ENCODE results near the gene ANKFY1. TPM values are rescaled to one million over a fixed set of nuclear protein-coding genes. Genes with fewer than 3 reads are reported as not detected.

ANKFY1 gene
- total RNA-seq, 3 donors from 2014 or later: 36.3 to 44.2 (median 42.1) TPM

GRCh38 chr17:4184811-4185210 lies 79.0 kb downstream of the ANKFY1 start:
- Histone ChIP-seq H3K27me3 (no peaks in the 10 kb centered on the region), H3K36me3 (no peaks in the 10 kb centered on the region), H3K4me1 (no peaks in the 10 kb centered on the region), H3K4me3 (no peak overlapping the region), H3K27ac (no peak overlapping the region), H3K9me3 (no peaks in the 10 kb centered on the region)
- intact Hi-C loops (cut with DNase I; ENCODE audit: low total_unique reads): no loop called here
- no peak for TF ChIP-seq CTCF (IDR thresholded peaks at IDR 0.05)
- no peak for TF ChIP-seq POLR2AphosphoS5 (IDR thresholded peaks at IDR 0.05)
- no peak for TF ChIP-seq POLR2A (IDR thresholded peaks at IDR 0.05)
- DNase-seq (ENCODE audit: low spot score in 2 of 2): no peak

- no peak overlapping the region for H3K4me3 ChIP-seq
- H3K4me1 ChIP-seq: no peaks in the 10 kb centered on the region
- no peak overlapping the region for H3K27ac ChIP-seq
- peaks cover 7% of the 10 kb centered on the region for H3K36me3 ChIP-seq
- TF ChIP-seq CTCF (IDR thresholded peaks at IDR 0.05) (no peak), POLR2A (IDR thresholded peaks at IDR 0.05) (no peak), POLR2AphosphoS5 (IDR thresholded peaks at IDR 0.05) (no peak)
- no peaks in the 10 kb centered on the region for H3K27me3 ChIP-seq
- intact Hi-C loops (cut with DNase I; ENCODE audit: low total_unique reads): no loop called here
- DNase-seq (ENCODE audit: low spot score in 2 of 2): no peak
- H3K9me3 ChIP-seq: no peaks in the 10 kb centered on the region
Measured at GRCh38 chr17:4182043-4182442, 81.7 kb downstream of the ANKFY1 start.

GRCh38 chr17:4180791-4181190 lies 83.0 kb downstream of the ANKFY1 start:
- TF ChIP-seq CTCF (IDR thresholded peaks at IDR 0.05) (no peak), POLR2AphosphoS5 (IDR thresholded peaks at IDR 0.05) (no peak), POLR2A (IDR thresholded peaks at IDR 0.05) (no peak)
- Histone ChIP-seq H3K27ac (no peak overlapping the region), H3K27me3 (no peaks in the 10 kb centered on the region), H3K4me3 (no peak overlapping the region), H3K4me1 (no peaks in the 10 kb centered on the region), H3K9me3 (no peaks in the 10 kb centered on the region), H3K36me3 (peaks cover 7% of the 10 kb centered on the region)
- DNase-seq (ENCODE audit: low spot score in 2 of 2): no peak
- intact Hi-C loops (cut with DNase I; ENCODE audit: low total_unique reads): no loop called here

- intact Hi-C loops (cut with DNase I; ENCODE audit: low total_unique reads): no loop called here
- DNase-seq (ENCODE audit: low spot score in 2 of 2): no peak
- H3K36me3 ChIP-seq: peaks cover 7% of the 10 kb centered on the region
Measured at GRCh38 chr17:4179071-4179470, 84.7 kb downstream of the ANKFY1 start.

GRCh38 chr17:4178651-4179050 lies 85.1 kb downstream of the ANKFY1 start:
- Histone ChIP-seq H3K4me1 (no peaks in the 10 kb centered on the region), H3K9me3 (no peaks in the 10 kb centered on the region), H3K36me3 (peaks cover 8% of the 10 kb centered on the region), H3K27me3 (no peaks in the 10 kb centered on the region), H3K27ac (no peak overlapping the region), H3K4me3 (no peak overlapping the region)
- no peak for DNase-seq (ENCODE audit: low spot score in 2 of 2)
- intact Hi-C loops (cut with DNase I; ENCODE audit: low total_unique reads): no loop called here
- no peak for TF ChIP-seq CTCF (IDR thresholded peaks at IDR 0.05)
- no peak for TF ChIP-seq POLR2A (IDR thresholded peaks at IDR 0.05)
- TF ChIP-seq POLR2AphosphoS5 (IDR thresholded peaks at IDR 0.05): no peak

More at GRCh38 chr17:4179071-4179470, 84.7 kb downstream of the ANKFY1 start:
- H3K27me3 ChIP-seq: no peaks in the 10 kb centered on the region
- no peaks in the 10 kb centered on the region for H3K9me3 ChIP-seq
- no peak overlapping the region for H3K4me3 ChIP-seq
- no peak overlapping the region for H3K27ac ChIP-seq
- TF ChIP-seq POLR2AphosphoS5 (IDR thresholded peaks at IDR 0.05) (no peak), POLR2A (IDR thresholded peaks at IDR 0.05) (no peak), CTCF (IDR thresholded peaks at IDR 0.05) (no peak)
- no peaks in the 10 kb centered on the region for H3K4me1 ChIP-seq
